ENCODE data around the gene TREH.
A peak's percentile ranks its signal among the peaks of the same experiment; 100 is the strongest.
"Not testable (repeated sequence)": the region's sequence is repeated elsewhere in the genome, so short reads cannot be mapped to it uniquely, and the experiment has no call there.

The TREH gene

GRCh38 chr11:118622376-118623268 lies 56.8 kb downstream of the TREH start:
- Mint-ChIP-seq H3K27ac (no peak overlapping the region), H3K4me1 (ENCODE audit: low read depth) (peaks cover 9% of the 10 kb centered on the region), H3K27me3 (peaks cover 6% of the 10 kb centered on the region), H3K4me3 (no peak overlapping the region), H3K9me3 (ENCODE audit: low read depth) (no peaks in the 10 kb centered on the region), H3K36me3 (peaks cover 3% of the 10 kb centered on the region)

- H3K36me3 Mint-ChIP-seq = peaks cover 3% of the 10 kb centered on the region
- no peaks in the 10 kb centered on the region for H3K9me3 Mint-ChIP-seq (ENCODE audit: low read depth)
- peak overlapping the region; percentile 46 for H3K4me3 Mint-ChIP-seq
- H3K27me3 Mint-ChIP-seq = peaks cover 6% of the 10 kb centered on the region
- no peak overlapping the region for H3K27ac Mint-ChIP-seq
- peaks cover 9% of the 10 kb centered on the region for H3K4me1 Mint-ChIP-seq (ENCODE audit: low read depth)
Observed at GRCh38 chr11:118621784-118622375, 57.6 kb downstream of the TREH start.

GRCh38 chr11:118621071-118621783 lies 58.2 kb downstream of the TREH start:
- Mint-ChIP-seq H3K4me3 (peak overlapping the region; percentile 73), H3K4me1 (ENCODE audit: low read depth) (peaks cover 9% of the 10 kb centered on the region), H3K9me3 (ENCODE audit: low read depth) (no peaks in the 10 kb centered on the region), H3K27ac (no peak overlapping the region), H3K36me3 (peaks cover 3% of the 10 kb centered on the region), H3K27me3 (peaks cover 6% of the 10 kb centered on the region)

- H3K36me3 Mint-ChIP-seq = peaks cover 3% of the 10 kb centered on the region
- H3K9me3 Mint-ChIP-seq (ENCODE audit: low read depth) = no peaks in the 10 kb centered on the region
- peaks cover 6% of the 10 kb centered on the region for H3K27me3 Mint-ChIP-seq
- H3K4me3 Mint-ChIP-seq = peak overlapping the region; percentile 73
- no peak overlapping the region for H3K27ac Mint-ChIP-seq
- H3K4me1 Mint-ChIP-seq (ENCODE audit: low read depth) = peaks cover 9% of the 10 kb centered on the region
Observed at GRCh38 chr11:118620529-118621070, 58.9 kb downstream of the TREH start.

GRCh38 chr11:118619444-118620197 lies 59.8 kb downstream of the TREH start:
- Mint-ChIP-seq H3K4me1 (ENCODE audit: low read depth) (peaks cover 9% of the 10 kb centered on the region), H3K36me3 (peaks cover 3% of the 10 kb centered on the region), H3K27me3 (peaks cover 6% of the 10 kb centered on the region), H3K9me3 (ENCODE audit: low read depth) (no peaks in the 10 kb centered on the region), H3K27ac (peak overlapping the region; percentile 0), H3K4me3 (no peak overlapping the region)

- Mint-ChIP-seq H3K4me3 (no peak overlapping the region), H3K27ac (no peak overlapping the region), H3K4me1 (ENCODE audit: low read depth) (peaks cover 9% of the 10 kb centered on the region), H3K36me3 (peaks cover 3% of the 10 kb centered on the region), H3K27me3 (peaks cover 6% of the 10 kb centered on the region), H3K9me3 (ENCODE audit: low read depth) (no peaks in the 10 kb centered on the region)
Observed at GRCh38 chr11:118618991-118619375, 60.5 kb downstream of the TREH start.

GRCh38 chr11:118618115-118618990 lies 61.1 kb downstream of the TREH start:
- Mint-ChIP-seq H3K9me3 (ENCODE audit: low read depth) (no peaks in the 10 kb centered on the region), H3K27me3 (peaks cover 6% of the 10 kb centered on the region), H3K27ac (no peak overlapping the region), H3K4me3 (no peak overlapping the region), H3K4me1 (ENCODE audit: low read depth) (peaks cover 9% of the 10 kb centered on the region), H3K36me3 (peaks cover 3% of the 10 kb centered on the region)

- no peaks in the 10 kb centered on the region for H3K9me3 Mint-ChIP-seq (ENCODE audit: low read depth)
- peaks cover 11% of the 10 kb centered on the region for H3K4me1 Mint-ChIP-seq (ENCODE audit: low read depth)
- H3K27me3 Mint-ChIP-seq = peaks cover 6% of the 10 kb centered on the region
- H3K4me3 Mint-ChIP-seq = no peak overlapping the region
- H3K27ac Mint-ChIP-seq = no peak overlapping the region
- H3K36me3 Mint-ChIP-seq = peaks cover 3% of the 10 kb centered on the region
Observed at GRCh38 chr11:118615976-118616371, 63.5 kb downstream of the TREH start.

GRCh38 chr11:118615282-118615975 lies 64.0 kb downstream of the TREH start:
- Mint-ChIP-seq H3K36me3 (peaks cover 3% of the 10 kb centered on the region), H3K4me3 (no peak overlapping the region), H3K4me1 (ENCODE audit: low read depth) (peaks cover 8% of the 10 kb centered on the region), H3K27ac (no peak overlapping the region), H3K9me3 (ENCODE audit: low read depth) (no peaks in the 10 kb centered on the region), H3K27me3 (peaks cover 6% of the 10 kb centered on the region)

GRCh38 chr11:118614511-118614910 lies 64.9 kb downstream of the TREH start:
- H3K4me3 Mint-ChIP-seq = no peak overlapping the region

GRCh38 chr11:118612378-118612777 lies 67.1 kb downstream of the TREH start:
- H3K27ac Mint-ChIP-seq = no peak overlapping the region
- no peaks in the 10 kb centered on the region for H3K27me3 Mint-ChIP-seq
- H3K36me3 Mint-ChIP-seq = no peaks in the 10 kb centered on the region
- peaks cover 17% of the 10 kb centered on the region for H3K4me1 Mint-ChIP-seq (ENCODE audit: low read depth)
- no peaks in the 10 kb centered on the region for H3K9me3 Mint-ChIP-seq (ENCODE audit: low read depth)
- no peak overlapping the region for H3K4me3 Mint-ChIP-seq

More at GRCh38 chr11:118614511-118614910, 64.9 kb downstream of the TREH start:
- Mint-ChIP-seq H3K9me3 (ENCODE audit: low read depth) (no peaks in the 10 kb centered on the region), H3K27ac (no peak overlapping the region), H3K4me1 (ENCODE audit: low read depth) (peaks cover 7% of the 10 kb centered on the region), H3K27me3 (peaks cover 3% of the 10 kb centered on the region), H3K36me3 (no peaks in the 10 kb centered on the region)

GRCh38 chr11:118611433-118611795 lies 68.0 kb downstream of the TREH start:
- H3K27me3 Mint-ChIP-seq; H3K27ac Mint-ChIP-seq; H3K9me3 Mint-ChIP-seq (ENCODE audit: low read depth); H3K36me3 Mint-ChIP-seq: not testable (repeated sequence)
- peaks cover 19% of the 10 kb centered on the region for H3K4me1 Mint-ChIP-seq (ENCODE audit: low read depth)
- H3K4me3 Mint-ChIP-seq = peak overlapping the region; percentile 61

- H3K4me1 Mint-ChIP-seq (ENCODE audit: low read depth) = peaks cover 19% of the 10 kb centered on the region
- peak overlapping the region; percentile 61 for H3K4me3 Mint-ChIP-seq
- no peak overlapping the region for H3K27ac Mint-ChIP-seq
- H3K27me3 Mint-ChIP-seq = no peaks in the 10 kb centered on the region
- no peaks in the 10 kb centered on the region for H3K36me3 Mint-ChIP-seq
- no peaks in the 10 kb centered on the region for H3K9me3 Mint-ChIP-seq (ENCODE audit: low read depth)
Observed at GRCh38 chr11:118610773-118611432, 68.5 kb downstream of the TREH start.

Data from activated naive CD8-positive, alpha-beta T cell (primary cell).